ENCODE results near the gene PRKN.

GRCh38 chr6:162491637-162492036 lies 235.9 kb downstream of the PRKN start:
- TF ChIP-seq CTCF (IDR thresholded peaks at IDR 0.05): no peak
- no peak for TF ChIP-seq POLR2A (IDR thresholded peaks at IDR 0.05)

Data from thyroid gland (tissue), 4 donors.